Lower leg skin (tissue), 4 donors: ENCODE measurements around the gene FGFRL1. TPM values are rescaled to one million over a fixed set of nuclear protein-coding genes. Genes with fewer than 3 reads are reported as not detected.
A peak's percentile ranks its signal among the peaks of the same experiment; 100 is the strongest.

ENCODE experiments used
- DNase-seq, 2 donors: peaks; one replicate each; pipeline ENCODE4 v3.0.0-alpha.2; 2019; ENCODE audit warnings: low spot score in 2 of 2
- H3K4me3 ChIP-seq: fragments of 200-600 bp; sonication (generic); 2 replicates; pipeline ENCODE4 v1.5.1; 2017; ENCODE audit warnings: mild to moderate bottlenecking, low read depth; ENCODE audit not compliant: poor library complexity, severe bottlenecking
- POLR2A ChIP-seq, 2 donors: fragments of 450-650 bp; IDR thresholded peaks; one replicate each; pipeline ENCODE4 v1.6.1; 2016 to 2017; ENCODE audit warnings: antibody characterized with exemption in 2 of 2, mild to moderate bottlenecking in 1 of 2, moderate library complexity in 1 of 2
- WGBS, 2 donors: methylation state at CpG; one replicate each; pipeline ENCODE4 v1.1.5; 2018; 5-methylcytosine and 5-hydroxymethylcytosine counted together
- intact Hi-C: fragments of 100-400 bp; cut with DNase I; formaldehyde crosslinking; loops from one replicate; pipeline ENCODE4 v1.15.0; 2023; ENCODE audit warnings: low total_unique reads
- total RNA-seq, 4 donors: library from RNA; depleted of rRNA; stranded (reverse); fragments of >200 nt; gene quantifications; one replicate each; pipeline ENCODE4 v1.1.0, GENCODE V29; 2016
- TF ChIP-seq, protein P1 (sequence below), 3 donors: fragments of 450-650 bp; IDR thresholded peaks; one replicate each; pipeline ENCODE4 v1.5.1; 2016; ENCODE audit warnings: antibody characterized with exemption in 3 of 3, mild to moderate bottlenecking in 3 of 3, moderate library complexity in 2 of 3

The FGFRL1 gene
- total RNA-seq, 4 donors from 2014 or later, result 7.4 to 13.7 (median 10.7) TPM

DNA sequence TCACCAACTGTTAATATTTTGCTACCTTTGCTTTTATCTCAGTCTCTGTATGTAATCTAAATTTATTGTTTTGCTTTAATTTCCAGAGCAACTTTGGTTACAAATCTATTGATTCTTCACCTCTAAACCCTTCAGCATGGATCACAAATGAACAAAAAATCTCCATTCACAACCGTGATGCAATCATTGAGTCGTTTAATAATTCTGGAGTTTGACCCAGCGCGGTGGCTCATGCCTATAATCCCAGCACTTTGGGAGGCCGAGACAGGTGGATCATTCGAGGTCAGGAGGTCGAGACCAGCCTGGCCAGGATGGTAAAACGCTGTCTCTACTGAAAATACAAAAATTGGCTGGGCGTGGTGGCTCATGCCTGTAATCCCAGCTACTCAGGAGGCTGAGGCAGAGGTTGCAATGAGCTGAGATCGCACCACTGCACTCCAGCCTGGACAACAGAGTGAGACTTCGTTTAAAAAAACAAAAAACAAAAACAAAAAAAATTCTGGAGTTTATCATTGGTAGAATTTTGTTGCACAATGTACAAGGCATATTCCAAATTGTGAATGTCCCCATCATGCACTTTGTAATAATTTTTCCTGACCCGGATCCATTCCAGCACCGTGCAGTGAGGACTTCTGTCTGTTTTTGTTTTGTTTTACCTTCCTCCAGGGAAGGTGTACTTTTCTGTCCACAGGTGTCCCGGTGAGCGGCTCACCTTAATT is 26.9 kb upstream of the FGFRL1 start:
- no peak for TF ChIP-seq POLR2A (IDR thresholded peaks at IDR 0.05)
- TF ChIP-seq, protein P1, sequence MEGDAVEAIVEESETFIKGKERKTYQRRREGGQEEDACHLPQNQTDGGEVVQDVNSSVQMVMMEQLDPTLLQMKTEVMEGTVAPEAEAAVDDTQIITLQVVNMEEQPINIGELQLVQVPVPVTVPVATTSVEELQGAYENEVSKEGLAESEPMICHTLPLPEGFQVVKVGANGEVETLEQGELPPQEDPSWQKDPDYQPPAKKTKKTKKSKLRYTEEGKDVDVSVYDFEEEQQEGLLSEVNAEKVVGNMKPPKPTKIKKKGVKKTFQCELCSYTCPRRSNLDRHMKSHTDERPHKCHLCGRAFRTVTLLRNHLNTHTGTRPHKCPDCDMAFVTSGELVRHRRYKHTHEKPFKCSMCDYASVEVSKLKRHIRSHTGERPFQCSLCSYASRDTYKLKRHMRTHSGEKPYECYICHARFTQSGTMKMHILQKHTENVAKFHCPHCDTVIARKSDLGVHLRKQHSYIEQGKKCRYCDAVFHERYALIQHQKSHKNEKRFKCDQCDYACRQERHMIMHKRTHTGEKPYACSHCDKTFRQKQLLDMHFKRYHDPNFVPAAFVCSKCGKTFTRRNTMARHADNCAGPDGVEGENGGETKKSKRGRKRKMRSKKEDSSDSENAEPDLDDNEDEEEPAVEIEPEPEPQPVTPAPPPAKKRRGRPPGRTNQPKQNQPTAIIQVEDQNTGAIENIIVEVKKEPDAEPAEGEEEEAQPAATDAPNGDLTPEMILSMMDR (IDR thresholded peaks at IDR 0.05), result no peak
- H3K4me3 ChIP-seq, result no peak overlapping the region
- 77 to 79% methylated on average over 15 of the region's 15 CpGs for WGBS, 2 donors
- intact Hi-C loops, result no loop called here
- no peak for DNase-seq

DNA sequence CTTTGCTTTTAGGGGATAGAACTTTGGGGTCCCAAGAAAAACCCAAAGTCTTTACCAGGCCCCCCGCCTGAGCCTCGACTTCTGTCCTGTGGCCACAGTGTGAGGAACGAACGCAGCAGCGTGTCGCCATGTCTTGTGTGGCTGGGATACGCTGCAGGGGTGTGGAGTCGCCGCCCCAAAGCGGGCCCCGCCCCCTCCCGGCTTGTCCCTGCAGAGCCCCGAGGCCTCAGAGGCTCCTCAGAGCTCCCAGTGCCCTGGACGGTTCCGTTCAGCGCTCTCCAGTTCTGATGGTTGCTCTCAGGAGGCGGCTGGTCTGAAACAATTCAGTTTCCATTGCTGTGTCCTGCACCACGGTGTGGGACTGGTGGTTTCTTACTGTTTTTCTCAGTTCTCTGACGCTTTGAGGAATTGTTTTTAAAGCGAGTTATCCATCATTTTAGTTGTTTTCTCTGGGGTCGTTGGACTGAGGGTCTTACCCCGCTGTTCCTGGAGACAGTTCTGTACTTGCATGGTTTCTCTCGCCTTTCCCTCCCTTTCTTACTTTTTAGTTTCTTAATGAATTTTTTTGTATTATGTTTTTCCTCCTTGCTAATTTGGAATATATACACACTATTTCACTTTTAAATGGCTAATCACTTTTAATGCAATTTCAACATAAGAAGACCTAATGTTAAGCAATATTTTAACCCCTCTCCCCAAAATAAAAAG is 26.1 kb upstream of the FGFRL1 start:
- intact Hi-C loops, result no loop called here
- 36 to 53% methylated on average over 22 of the region's 23 CpGs for WGBS, 2 donors
- TF ChIP-seq POLR2A (IDR thresholded peaks at IDR 0.05), result no peak
- TF ChIP-seq, protein P1 (IDR thresholded peaks at IDR 0.05), result no peak
- H3K4me3 ChIP-seq, result no peak overlapping the region
- DNase-seq, result peak in 1 of 2 donors; percentile 94

- 8 to 11% methylated on average over 12 to 14 of the region's 14 CpGs for WGBS, 2 donors
- no peak for TF ChIP-seq POLR2A (IDR thresholded peaks at IDR 0.05)
- TF ChIP-seq, protein P1 (IDR thresholded peaks at IDR 0.05), result no peak
- H3K4me3 ChIP-seq, result peak overlapping the region; percentile 62
- DNase-seq, result no peak
- intact Hi-C loops, result no loop called here
Observed at GRCh38 chr4:986428-986878, 25.0 kb upstream of the FGFRL1 start.

DNA sequence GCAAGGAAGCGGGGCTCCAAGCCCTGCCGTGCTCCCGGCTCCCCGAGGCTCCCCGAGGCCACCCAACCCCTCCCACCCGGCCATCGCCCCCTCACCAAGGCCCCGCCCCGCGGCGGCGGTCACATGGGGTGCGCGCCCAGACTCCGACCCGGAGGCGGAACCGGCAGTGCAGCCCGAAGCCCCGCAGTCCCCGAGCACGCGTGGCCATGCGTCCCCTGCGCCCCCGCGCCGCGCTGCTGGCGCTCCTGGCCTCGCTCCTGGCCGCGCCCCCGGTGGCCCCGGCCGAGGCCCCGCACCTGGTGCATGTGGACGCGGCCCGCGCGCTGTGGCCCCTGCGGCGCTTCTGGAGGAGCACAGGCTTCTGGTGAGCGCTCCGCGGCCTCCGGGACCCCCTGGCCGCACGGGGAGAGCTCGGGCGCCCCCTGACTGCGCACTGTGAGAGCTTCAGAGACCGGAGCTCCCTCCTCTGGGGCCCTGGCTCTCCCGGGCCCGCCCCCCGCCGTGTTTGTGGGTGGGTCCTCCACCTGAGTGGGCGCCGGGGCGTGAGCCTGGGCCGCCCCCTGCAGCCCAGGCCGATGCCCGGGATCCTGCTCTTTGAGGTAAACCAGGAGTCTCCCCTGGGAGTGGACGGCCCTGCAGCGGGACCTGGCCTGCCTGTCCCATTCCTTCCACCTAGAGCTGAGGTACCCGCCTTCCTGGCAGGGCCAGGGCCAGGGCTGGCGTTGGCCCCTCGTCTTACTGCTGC is 24.4 kb upstream of the FGFRL1 start, which contains the start of gene IDUA:
TSS of gene IDUA (plus strand) at position 166 of the 745 bp plus-strand sequence. CDS start at position 207, 41 bp downstream.
- H3K4me3 ChIP-seq, result peak within 1 kb of the TSS; percentile 62
- intact Hi-C loops, result no loop called here
- TF ChIP-seq, protein P1 (IDR thresholded peaks at IDR 0.05), result no peak
- no peak for TF ChIP-seq POLR2A (IDR thresholded peaks at IDR 0.05)
- 0 to 3% methylated on average over 5 to 11 of the region's 69 CpGs for WGBS, 2 donors
- DNase-seq, result peak; percentile 63 to 95

- WGBS, 2 donors, result 39 to 73% methylated on average over 17 to 32 of the region's 37 CpGs
- no peak overlapping the region for H3K4me3 ChIP-seq
- no peak for TF ChIP-seq POLR2A (IDR thresholded peaks at IDR 0.05)
- TF ChIP-seq, protein P1 (IDR thresholded peaks at IDR 0.05), result no peak
- no peak for DNase-seq
- intact Hi-C loops, result no loop called here
Observed at GRCh38 chr4:987624-988513, 23.6 kb upstream of the FGFRL1 start.
